Central memory CD4-positive, alpha-beta T cell (primary cell): ENCODE results near the gene TUBGCP2.
"Not testable (repeated sequence)": the region's sequence is repeated elsewhere in the genome, so short reads cannot be mapped to it uniquely, and the experiment has no call there.

Experiments
- DNase-seq: peaks from one replicate; pipeline ENCODE4 v3.0.0; 2022

Gene TUBGCP2

DNA sequence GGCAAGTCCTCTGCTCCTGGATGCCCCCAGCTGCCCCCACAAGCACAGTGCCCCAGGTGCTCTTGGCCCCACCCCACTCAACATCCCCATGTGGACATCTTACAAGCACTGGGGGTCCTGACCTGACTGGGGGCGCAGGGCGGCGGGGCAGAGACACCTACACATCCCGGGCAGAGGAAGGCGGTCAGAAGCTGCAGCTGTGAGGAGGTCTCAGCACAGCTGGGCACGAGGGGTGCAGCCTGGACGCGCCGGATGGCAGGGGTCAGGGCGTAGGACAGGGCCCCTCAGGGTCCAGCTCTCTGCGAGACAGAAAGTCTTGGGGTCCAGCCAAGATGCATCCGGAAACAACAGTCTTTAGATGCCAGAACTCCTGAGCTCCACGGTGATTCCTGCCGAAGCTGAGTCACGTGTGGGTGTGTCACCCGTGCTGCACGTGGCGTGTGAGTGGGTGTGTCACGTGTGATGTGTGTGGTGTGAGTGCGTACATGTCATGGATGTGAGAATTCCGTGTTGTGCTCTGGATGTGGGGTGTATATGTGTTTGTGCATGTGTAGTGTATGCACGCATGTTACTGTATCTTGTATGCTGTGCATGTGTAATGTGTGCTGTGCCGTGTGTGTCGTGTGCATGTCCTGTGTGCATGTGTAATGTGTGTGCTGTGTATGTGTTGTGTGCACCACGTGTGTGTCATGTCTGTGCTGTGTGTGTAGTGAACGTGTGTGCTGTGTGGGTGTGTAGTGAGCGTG lies 65.9 kb downstream of the TUBGCP2 start:
- no peak for DNase-seq

DNA sequence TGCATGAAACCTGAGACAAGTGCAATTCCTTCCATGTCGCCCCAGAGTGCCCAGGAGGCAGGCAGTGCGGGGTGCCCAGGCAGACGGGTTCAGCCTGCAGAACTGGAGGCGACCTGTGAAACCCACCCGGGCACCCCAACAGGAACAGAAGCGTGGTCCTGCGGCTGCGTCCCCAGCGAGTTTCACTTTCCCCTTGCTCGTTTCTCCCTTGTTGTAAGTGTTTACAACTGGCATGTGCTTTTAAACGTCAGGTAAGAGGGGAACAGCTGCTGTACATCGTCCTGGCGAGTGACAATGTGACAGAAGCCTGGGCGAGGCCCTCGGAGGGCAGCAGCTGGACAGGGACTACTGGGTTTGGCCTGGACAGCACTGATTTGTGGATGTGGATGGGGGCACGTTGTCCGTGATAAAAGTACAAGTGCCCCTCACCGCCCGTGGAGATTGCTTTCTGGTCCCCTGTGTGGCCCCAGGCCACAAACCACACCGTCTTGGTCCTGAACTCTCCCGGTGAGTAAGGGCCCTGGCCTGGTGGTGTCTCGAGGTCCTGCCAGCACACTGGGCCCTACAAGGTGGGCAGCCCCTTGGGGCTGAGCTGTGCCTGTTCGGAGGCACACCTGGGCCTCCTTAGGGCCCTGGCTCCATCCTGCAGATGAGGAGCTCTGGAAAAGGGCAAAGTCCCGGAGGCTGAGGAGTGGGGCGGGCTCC lies 67.0 kb downstream of the TUBGCP2 start:
- no peak for DNase-seq

DNA sequence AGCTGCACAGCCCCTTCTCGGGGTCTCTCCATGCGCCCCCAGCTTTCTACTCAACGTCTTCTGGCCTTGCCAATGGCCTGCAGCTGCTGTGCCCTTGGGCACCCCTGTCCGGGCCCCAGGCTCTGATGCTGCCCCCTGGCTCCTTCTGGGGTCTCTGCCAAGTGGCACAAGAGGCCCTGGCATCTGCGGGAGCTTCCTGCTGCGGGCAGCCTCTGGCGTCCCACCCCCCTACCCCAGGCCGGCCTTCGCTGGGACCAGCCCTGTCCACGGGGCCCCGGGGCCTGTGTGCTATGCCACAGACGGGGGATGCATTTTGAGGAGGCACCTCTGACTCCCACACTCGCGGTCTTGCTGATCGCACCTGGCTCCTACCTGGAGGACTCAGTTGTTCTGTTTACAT lies 68.7 kb downstream of the TUBGCP2 start:
- DNase-seq: no peak

DNA sequence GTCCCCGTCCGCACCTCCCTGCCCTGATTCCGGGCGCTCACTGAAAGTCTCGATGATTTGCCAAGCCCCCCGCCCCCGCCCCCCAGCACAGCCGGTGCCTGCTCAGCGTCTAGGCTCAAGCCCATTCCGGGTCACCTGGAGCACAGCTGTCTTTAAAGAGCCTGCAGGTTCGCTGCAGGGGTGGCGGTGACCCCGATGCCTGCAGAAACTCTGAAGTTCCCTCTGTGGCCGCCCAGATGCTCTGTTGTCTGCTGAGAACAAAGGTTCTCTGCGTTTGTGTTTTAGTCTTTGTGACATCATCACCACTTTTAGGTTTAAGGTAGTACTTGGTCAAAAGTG lies 70.2 kb downstream of the TUBGCP2 start:
- no peak for DNase-seq

DNA sequence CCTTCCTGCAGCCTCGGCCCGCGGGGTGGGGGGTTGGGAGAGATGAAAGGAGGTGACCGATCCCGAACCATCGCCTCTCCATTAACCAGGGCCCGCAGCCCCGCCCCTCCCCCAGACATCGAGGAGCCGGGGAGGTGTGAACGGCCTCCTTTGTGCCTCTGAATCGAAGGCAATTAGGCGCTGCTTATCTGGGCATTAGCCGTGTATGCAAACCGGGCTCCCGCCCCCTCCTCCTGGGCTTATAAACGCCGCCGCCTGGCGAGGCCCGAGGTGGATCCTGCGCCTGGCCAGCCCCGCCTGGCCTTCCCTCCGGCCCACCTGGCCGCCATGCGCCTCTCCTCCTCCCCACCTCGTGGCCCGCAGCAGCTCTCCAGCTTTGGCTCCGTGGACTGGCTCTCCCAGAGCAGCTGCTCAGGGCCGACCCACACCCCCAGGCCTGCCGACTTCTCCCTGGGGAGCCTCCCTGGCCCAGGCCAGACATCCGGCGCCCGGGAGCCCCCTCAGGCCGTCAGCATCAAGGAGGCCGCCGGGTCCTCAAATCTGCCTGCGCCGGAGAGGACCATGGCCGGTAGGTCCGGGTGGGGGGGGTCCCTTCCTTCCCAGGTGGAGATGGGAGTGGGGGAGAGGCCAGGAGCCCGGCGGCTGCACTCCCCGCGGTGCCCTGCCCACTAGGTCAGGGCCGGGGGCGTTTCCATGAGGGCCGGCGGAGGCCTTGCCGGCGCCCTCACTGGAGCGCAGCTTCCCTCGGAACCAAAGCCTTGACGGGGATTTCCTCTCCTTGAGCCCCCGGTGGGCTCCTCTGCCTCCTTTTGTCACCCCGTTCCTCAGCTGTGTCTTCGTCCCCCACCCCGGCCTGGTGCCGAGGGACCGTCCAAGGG lies 70.8 kb downstream of the TUBGCP2 start, which contains the start of gene VENTX:
Gene VENTX (plus strand): TSS at position 268 of the 878 bp plus-strand sequence. CDS start 60 bp downstream, at position 328.
- DNase-seq: no peak

DNA sequence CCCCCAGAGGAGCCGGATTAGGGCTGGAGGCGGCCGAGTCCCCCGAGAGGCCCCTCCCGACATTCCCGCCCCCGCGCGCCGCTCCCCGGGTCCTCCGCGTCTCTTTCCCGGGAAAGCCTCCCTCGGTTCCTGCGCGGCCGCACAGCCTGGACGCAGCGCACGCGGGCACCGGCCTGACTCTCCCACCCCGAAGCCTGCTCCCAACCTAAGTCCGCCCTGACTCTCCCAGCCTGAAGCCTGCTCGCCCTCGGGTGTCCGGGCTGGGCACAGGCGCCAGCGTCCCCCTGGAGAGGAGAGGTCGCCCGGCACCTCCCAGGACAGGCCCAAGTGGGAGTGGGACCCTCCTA lies 71.5 kb downstream of the TUBGCP2 start:
- DNase-seq: no peak

DNA sequence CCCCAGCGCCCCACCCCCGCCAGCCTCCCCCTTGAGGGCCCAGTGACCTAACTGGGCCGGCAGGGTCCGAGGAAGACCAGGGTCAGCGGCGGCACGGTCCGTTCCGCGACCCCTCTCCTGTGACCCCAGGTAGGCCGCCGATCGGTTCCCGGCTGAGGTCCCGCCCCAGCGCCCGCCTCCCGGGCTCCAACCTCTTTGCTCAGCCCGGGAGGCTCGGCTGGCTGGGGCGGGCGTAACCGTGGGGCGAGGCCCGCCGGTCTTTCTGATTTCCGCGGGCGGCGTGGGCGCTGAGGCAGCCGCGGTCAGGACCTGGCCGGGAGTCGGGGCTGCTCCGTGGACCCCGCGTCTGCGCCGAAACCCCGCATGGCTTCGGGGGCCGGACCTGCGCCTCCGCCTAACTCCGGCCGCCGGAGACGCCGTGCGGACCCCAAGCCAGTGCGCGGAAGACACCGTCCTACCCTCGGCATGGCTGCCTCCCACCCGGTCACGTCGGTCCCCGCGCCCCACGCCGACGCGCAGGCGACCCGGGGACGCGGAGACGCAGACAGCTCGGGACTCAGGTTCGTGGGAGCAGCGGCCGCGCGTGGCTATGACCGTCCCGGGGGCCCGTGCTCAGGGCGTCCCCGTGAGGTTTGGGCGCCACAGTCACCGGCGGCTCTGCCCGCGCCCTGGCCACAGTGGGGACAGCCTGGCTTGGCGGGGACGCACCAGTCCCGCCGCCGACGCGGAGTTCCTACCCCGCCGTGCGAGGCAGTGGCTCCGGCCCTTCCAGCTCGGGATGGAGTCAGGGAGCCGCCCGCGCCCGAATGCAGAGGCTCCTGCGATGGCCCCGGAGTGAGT lies 72.1 kb downstream of the TUBGCP2 start:
- DNase-seq: no peak

DNA sequence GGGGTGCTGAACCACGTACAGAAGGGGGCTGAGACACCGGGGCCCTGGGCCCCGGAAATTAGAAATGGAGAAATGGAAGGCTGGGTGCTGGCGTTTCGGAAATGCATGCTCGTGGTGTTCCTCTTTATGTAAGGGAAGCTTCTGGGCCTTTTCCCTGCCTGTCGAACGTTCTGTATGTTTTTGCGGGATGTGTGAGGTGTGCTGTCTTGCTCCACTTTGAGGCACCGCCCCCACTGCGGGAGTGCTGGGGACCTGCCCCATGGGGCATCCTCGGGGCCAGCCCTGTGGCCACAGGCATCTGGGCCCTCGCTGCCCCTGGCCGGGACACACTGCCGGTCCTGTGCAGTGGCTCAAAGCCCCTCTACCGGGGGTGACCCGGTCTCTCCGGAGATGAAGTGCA lies 72.7 kb downstream of the TUBGCP2 start:
- DNase-seq: no peak

DNA sequence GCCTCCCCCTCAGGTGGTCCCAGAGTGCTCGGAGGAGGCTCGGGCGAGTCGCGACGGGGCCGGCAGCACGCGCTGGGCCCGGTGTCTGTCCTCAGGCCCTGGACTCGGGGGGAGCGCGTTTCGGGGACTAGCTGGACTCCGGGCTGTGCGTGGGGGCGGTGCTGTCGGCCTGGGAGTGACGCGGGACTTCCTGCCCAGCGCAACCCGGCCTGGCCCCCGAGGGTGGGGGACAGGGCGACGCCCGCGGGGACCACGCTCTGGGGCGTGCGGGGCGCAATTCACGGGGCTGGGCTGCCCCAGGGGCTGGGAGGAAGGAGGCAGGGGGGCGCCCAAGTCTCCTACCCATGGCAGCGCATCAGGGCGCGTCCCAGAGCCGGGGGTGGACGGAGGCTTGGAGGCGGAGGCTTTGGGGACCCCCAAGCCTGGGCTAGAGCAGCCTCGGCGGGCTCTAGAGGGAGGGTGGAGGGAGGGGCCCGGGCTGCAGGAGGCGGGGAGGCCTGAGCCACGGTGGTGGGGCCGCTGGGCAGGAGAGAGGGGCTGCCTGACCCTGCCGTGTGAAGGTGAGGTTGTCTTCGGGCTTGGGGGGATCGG lies 73.3 kb downstream of the TUBGCP2 start:
- DNase-seq: no peak

DNA sequence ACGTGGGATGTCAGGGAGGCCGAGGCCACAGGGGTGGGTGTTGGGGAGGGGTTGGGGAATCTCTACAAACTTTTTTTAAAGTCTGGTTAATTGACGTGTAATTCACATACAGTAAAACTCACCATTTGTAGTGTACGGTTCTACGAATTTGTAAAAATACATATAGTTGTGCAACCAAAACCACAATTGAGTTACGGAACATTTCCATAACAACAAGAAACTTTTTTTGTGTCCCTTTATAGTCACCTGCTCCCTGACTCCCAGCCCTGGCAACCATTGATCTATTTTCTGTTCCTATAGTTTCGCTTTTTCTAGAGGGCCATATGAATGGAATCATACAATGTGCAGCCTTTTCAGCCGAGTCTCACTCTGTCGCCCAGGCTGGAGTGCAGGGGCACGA lies 73.9 kb downstream of the TUBGCP2 start:
- not testable (repeated sequence) for DNase-seq

DNA sequence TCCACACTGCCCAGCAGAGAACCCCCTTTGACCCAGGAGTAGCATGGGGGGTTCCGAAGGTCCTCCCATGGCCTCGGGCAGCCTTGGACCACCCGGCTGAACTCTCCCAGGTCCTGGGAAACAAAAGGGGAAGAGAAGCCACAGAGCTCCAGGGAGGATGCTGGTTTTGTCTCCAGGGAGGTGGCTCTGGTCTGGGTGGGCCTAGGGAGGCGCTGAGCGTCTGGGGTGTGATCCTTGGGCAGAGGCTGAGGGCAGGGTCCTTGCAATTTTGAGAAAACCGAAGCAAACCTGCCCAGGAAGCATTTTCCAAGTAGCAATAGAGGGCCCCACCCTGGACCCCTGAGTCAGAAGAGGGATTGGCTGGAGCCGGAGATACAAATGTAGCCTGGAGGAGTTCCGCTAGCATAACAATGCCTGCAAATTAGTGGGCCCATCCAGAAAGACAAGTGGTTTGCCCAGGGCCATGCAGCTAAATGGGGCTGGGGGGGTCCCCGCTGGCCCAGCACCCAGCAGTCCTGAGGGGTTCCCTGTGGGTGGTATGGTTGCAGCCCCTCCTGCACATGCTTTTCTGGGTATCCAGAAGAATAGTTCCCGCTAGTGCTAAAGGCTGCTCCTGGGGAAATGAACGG lies 76.6 kb downstream of the TUBGCP2 start:
- DNase-seq: no peak

DNA sequence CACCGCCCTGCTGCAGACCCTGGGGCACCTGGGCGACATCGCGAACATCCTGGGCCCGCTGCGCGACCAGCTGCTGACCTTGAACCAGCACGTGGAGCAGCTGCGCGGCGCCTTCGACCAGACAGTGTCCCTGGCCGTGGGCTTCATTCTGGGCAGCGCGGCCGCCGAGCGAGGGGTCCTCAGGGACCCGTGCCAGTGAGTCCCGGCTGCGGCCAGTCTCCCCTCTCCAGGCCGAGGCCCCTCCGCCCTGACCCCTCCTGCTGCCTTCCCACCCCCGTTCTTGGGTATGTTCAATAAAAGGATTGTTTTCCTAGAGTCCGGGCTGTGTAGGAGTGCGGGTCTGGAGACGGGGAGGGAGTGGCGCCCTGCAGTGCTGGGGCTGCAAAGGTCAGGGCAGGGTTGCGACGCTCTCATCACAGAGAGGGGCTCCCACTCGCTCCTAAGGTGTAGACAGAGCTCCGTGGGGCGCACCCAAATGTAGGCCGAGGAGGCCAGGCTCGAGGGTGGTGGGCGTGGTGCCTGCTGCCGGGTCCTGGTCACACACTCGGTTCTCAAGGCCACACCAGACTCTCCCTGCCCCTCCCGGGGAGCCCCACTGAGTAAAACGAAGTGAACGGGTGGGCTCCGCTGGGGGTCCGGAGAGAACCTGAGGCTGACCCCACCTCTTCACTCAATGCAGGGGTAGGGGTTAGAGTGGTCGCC lies 77.3 kb downstream of the TUBGCP2 start:
- no peak for DNase-seq

DNA sequence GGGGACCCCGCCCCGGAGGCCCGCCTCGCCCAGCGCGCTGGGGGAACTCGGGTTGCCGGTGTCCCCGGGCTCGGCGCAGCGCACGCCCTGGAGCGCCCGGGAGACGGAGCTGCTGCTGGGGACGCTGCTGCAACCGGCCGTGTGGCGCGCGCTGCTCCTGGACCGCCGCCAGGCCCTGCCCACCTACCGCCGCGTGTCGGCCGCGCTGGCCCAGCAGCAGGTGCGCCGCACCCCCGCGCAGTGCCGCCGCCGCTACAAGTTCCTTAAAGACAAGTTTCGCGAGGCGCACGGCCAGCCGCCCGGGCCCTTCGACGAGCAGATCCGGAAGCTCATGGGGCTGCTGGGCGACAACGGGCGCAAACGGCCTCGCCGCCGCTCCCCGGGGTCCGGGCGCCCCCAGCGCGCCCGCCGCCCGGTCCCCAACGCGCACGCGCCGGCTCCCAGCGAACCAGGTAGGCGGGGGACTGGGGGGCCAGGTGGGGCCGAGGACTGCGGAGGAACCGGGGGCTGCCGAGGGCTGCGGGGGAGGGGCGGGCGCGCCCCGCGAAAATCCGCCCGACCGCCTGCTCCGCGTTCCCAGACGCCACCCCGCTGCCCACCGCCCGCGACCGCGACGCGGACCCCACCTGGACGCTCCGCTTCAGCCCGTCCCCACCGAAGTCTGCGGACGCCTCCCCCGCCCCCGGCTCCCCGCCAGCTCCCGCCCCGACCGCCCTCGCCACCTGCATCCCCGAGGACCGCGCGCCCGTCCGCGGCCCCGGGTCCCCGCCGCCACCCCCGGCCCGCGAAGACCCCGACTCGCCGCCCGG lies 78.1 kb downstream of the TUBGCP2 start:
- DNase-seq: no peak

DNA sequence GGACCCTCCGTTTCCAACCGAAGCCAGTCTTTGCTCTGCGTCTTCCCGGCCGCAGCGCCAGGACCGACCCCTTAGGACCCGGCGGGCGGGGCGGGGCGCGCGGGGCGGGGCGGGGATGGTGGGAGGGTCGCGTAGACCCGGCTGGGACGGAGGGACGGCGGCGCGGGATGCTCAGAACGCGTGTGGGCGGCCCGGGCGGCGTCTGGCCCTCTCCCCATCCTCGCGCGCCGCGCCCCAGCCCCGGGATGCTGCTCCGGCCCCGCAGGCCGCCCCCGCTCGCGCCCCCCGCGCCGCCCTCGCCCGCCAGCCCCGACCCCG lies 78.7 kb downstream of the TUBGCP2 start, which contains the start of gene UTF1:
Gene UTF1 (plus strand): TSS at position 174 of the 318 bp plus-strand sequence. CDS start 72 bp downstream, at position 246.
- DNase-seq: no peak

DNA sequence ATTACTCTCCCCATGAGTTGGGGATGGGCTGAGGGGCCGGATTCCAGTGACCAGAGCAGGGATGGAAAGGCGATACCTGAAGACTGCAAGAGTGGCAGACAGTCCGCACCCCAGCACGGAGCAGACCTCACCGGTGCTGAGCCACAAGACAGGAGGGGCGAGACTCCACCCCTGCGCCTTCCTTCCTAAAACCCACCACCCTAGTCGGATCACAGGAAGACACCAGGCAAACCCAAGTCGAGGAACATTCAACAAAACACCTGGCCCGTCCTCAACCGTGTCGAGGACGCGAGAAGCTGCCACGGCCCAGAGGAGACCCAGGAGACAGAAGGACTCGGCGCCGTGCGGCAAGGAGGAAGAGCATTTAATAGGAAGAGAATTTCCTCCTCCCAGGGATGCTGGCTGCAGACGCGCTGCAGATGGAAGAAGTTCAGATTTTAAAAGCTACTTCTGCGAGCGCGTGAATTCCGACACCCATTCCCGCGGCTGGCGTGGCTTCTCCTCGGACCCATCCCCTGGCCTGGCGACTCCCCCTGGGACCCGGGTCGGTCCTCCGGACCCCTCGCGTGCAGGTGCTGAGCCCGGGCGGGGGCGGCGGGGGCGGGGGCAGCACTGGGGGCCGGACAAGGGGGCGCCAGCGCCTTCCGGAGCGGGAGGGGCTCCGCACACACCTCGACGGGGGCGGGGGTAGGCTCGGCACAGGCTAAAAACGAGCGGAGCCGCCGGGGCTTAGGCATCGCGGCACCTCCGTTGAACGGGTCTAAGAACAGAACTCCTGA lies 79.2 kb downstream of the TUBGCP2 start:
- DNase-seq: no peak
